ENCODE measurements around the gene LAPTM5. TPM values are rescaled to one million over a fixed set of nuclear protein-coding genes. Genes with fewer than 3 reads are reported as not detected.

The LAPTM5 gene
- total and polyA plus RNA-seq, 2 of the 13 experiments (the other 11 are each of a cell fraction or from before 2014, with no cell fraction given) = 0.41 to 0.86 TPM

DNA sequence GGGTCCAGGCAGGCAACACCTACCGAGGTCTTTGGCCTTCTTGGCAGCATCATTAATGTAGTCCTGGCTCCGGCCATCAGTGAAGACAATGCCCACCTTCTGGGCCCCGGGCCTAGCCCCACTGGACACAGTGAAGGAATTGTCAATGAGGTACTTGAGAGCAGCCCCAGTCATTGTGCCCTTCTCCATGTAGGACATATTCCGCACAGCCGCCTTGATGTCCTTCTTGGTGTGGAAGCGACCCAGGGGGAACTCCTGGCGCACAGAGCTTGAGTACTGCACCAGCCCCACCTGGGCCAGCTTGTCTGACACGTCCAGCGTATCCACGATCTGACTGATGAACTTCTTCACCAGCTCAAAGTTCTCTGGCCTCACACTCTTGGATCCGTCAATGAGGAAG lies 41.7 kb downstream of the LAPTM5 start (continued):
- TF ChIP-seq, protein P1, sequence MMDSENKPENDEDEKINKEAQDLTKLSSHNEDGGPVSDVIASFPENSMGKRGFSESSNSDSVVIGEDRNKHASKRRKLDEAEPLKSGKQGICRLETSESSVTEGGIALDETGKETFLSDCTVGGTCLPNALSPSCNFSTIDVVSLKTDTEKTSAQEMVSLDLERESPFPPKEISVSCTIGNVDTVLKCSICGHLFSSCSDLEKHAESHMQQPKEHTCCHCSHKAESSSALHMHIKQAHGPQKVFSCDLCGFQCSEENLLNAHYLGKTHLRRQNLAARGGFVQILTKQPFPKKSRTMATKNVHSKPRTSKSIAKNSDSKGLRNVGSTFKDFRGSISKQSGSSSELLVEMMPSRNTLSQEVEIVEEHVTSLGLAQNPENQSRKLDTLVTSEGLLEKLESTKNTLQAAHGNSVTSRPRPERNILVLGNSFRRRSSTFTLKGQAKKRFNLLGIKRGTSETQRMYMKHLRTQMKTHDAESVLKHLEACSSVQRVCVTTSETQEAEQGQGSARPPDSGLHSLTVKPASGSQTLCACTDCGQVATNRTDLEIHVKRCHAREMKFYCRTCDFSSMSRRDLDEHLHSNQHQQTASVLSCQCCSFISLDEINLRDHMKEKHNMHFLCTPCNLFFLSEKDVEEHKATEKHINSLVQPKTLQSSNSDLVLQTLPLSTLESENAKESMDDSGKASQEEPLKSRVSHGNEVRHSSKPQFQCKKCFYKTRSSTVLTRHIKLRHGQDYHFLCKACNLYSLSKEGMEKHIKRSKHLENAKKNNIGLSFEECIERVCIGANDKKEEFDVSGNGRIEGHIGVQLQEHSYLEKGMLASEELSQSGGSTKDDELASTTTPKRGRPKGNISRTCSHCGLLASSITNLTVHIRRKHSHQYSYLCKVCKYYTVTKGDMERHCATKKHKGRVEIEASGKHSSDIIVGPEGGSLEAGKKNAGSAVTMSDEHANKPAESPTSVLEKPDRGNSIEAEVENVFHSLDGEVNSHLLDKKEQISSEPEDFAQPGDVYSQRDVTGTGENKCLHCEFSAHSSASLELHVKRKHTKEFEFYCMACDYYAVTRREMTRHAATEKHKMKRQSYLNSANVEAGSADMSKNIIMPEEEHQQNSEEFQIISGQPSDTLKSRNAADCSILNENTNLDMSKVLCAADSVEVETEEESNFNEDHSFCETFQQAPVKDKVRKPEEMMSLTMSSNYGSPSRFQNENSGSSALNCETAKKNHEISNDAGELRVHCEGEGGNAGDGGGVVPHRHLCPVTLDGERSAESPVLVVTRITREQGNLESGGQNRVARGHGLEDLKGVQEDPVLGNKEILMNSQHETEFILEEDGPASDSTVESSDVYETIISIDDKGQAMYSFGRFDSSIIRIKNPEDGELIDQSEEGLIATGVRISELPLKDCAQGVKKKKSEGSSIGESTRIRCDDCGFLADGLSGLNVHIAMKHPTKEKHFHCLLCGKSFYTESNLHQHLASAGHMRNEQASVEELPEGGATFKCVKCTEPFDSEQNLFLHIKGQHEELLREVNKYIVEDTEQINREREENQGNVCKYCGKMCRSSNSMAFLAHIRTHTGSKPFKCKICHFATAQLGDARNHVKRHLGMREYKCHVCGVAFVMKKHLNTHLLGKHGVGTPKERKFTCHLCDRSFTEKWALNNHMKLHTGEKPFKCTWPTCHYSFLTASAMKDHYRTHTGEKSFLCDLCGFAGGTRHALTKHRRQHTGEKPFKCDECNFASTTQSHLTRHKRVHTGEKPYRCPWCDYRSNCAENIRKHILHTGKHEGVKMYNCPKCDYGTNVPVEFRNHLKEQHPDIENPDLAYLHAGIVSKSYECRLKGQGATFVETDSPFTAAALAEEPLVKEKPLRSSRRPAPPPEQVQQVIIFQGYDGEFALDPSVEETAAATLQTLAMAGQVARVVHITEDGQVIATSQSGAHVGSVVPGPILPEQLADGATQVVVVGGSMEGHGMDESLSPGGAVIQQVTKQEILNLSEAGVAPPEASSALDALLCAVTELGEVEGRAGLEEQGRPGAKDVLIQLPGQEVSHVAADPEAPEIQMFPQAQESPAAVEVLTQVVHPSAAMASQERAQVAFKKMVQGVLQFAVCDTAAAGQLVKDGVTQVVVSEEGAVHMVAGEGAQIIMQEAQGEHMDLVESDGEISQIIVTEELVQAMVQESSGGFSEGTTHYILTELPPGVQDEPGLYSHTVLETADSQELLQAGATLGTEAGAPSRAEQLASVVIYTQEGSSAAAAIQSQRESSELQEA (CRISPR knock-in tag; IDR thresholded peaks at IDR 0.05; ENCODE audit: not compliant biosample characterization) = no peak
- no peak for TF ChIP-seq HOXD1 (CRISPR knock-in tag; IDR thresholded peaks at IDR 0.05)

DNA sequence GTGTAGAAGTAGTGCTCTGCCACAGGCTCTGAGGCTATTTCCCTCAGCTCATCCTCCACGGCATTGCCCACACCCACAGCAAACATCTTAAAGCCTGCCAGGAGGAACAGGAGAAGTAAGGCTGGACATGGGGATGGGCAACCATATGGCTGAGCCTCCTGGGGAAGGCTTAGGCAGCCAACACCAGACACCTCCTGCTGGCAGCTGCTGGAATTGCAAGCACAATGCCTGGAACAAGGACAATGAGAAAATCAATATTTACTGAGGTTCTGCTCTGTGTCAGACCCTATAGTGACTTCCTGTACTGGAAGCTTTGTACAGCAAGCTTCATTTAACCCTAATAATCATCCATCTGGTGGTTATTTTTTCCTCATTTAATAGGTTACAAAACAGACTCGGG lies 42.4 kb downstream of the LAPTM5 start:
- peaks cover 11% of the 10 kb centered on the region for H3K4me1 ChIP-seq (ENCODE audit: insufficient read depth, low read length)
- DNase-seq (ENCODE audit: low spot score) = no peak
- no peak overlapping the region for H3K27ac ChIP-seq (ENCODE audit: extremely low read length, insufficient read depth, low read length)
- no peak for ATAC-seq
- peaks cover 11% of the 10 kb centered on the region for H3K9me3 ChIP-seq (ENCODE audit: low read length)
- H3K36me3 ChIP-seq (replicated peaks in 1 of 2; ENCODE audit: control insufficient read depth in 1 of 2, insufficient read depth in 2 of 2, low read length in 2 of 2) = no peaks in the 10 kb centered on the region
- BruUV-seq (replicated peaks) = no TSS peak
- intact Hi-C loops (cut with micrococcal nuclease; ENCODE audit: unreplicated experiment) (no loop called here), in situ Hi-C loops (cut with HindIII; ENCODE audit: extremely low pct_ligation_motif_present, low pct_unique_long_range_greater_than_20kb) (loop anchor here (5.0 to 10.0 kb wide), 3 partner anchors 62 to 1470 kb away; no protein-coding TSS in a partner anchor)
- H4K20me1 ChIP-seq (ENCODE audit: insufficient read depth, low read length) = no peaks in the 10 kb centered on the region
- 69% methylated on average over 2 of the region's 2 CpGs for WGBS (ENCODE audit: low lambda C conversion rate)
- FAIRE-seq = no peak
- H3K79me2 ChIP-seq (ENCODE audit: insufficient read depth, low read length) = no peaks in the 10 kb centered on the region
- no peak overlapping the region for H3K9ac ChIP-seq (ENCODE audit: insufficient read depth, low read depth, low read length)
- ChIA-PET CTCF (ENCODE audit: low intra/inter-chr PET ratio, low total read pairs) (no interaction called here), POLR2A (no interaction called here)
- H2AFZ ChIP-seq (ENCODE audit: low read length) = no peak overlapping the region
- H3K27me3 ChIP-seq (ENCODE audit: control insufficient read depth in 1 of 2, insufficient read depth in 2 of 2, low read length in 2 of 2) = 0 out of 5 replicates have a peak, but pooled peaks cover 0 to 2% of the 10 kb centered on the region in 2 experiments
- H3K4me2 ChIP-seq (ENCODE audit: low read depth, low read length) = no peak overlapping the region
- no peak overlapping the region for H3K4me3 ChIP-seq (replicated peaks in 1 of 3; ENCODE audit: insufficient read depth in 1 of 3, low read depth in 2 of 3, low read length in 3 of 3)
- TF ChIP-seq, protein P2, sequence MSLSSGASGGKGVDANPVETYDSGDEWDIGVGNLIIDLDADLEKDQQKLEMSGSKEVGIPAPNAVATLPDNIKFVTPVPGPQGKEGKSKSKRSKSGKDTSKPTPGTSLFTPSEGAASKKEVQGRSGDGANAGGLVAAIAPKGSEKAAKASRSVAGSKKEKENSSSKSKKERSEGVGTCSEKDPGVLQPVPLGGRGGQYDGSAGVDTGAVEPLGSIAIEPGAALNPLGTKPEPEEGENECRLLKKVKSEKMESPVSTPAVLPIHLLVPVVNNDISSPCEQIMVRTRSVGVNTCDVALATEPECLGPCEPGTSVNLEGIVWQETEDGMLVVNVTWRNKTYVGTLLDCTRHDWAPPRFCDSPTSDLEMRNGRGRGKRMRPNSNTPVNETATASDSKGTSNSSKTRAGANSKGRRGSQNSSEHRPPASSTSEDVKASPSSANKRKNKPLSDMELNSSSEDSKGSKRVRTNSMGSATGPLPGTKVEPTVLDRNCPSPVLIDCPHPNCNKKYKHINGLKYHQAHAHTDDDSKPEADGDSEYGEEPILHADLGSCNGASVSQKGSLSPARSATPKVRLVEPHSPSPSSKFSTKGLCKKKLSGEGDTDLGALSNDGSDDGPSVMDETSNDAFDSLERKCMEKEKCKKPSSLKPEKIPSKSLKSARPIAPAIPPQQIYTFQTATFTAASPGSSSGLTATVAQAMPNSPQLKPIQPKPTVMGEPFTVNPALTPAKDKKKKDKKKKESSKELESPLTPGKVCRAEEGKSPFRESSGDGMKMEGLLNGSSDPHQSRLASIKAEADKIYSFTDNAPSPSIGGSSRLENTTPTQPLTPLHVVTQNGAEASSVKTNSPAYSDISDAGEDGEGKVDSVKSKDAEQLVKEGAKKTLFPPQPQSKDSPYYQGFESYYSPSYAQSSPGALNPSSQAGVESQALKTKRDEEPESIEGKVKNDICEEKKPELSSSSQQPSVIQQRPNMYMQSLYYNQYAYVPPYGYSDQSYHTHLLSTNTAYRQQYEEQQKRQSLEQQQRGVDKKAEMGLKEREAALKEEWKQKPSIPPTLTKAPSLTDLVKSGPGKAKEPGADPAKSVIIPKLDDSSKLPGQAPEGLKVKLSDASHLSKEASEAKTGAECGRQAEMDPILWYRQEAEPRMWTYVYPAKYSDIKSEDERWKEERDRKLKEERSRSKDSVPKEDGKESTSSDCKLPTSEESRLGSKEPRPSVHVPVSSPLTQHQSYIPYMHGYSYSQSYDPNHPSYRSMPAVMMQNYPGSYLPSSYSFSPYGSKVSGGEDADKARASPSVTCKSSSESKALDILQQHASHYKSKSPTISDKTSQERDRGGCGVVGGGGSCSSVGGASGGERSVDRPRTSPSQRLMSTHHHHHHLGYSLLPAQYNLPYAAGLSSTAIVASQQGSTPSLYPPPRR (CRISPR knock-in tag; IDR thresholded peaks at IDR 0.05; ENCODE audit: borderline replicate concordance) = no peak
- TF ChIP-seq PITX1 (CRISPR knock-in tag; IDR thresholded peaks at IDR 0.05) (no peak), HMGA1 (CRISPR knock-in tag; conservative IDR thresholded peaks at IDR 0.05) (no peak)
- TF ChIP-seq, protein P3, sequence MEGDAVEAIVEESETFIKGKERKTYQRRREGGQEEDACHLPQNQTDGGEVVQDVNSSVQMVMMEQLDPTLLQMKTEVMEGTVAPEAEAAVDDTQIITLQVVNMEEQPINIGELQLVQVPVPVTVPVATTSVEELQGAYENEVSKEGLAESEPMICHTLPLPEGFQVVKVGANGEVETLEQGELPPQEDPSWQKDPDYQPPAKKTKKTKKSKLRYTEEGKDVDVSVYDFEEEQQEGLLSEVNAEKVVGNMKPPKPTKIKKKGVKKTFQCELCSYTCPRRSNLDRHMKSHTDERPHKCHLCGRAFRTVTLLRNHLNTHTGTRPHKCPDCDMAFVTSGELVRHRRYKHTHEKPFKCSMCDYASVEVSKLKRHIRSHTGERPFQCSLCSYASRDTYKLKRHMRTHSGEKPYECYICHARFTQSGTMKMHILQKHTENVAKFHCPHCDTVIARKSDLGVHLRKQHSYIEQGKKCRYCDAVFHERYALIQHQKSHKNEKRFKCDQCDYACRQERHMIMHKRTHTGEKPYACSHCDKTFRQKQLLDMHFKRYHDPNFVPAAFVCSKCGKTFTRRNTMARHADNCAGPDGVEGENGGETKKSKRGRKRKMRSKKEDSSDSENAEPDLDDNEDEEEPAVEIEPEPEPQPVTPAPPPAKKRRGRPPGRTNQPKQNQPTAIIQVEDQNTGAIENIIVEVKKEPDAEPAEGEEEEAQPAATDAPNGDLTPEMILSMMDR (CRISPR knock-in tag; IDR thresholded peaks at IDR 0.05) = peak; percentile 43; the same call in 1 of the 2 replicates

All from HepG2 (cell line).